HEK293T (cell line): ENCODE results near the gene CRNN.

ENCODE experiments used
- BHLHE40 ChIP-seq: fragments of 450-650 bp; IDR thresholded peaks from 2 replicates; pipeline ENCODE4 v1.6.1; 2016; ENCODE audit warnings: mild to moderate bottlenecking, moderate library complexity, borderline replicate concordance
- ELF4 ChIP-seq: fragments of 450-650 bp; IDR thresholded peaks from 2 replicates; pipeline ENCODE4 v1.6.1; 2017; ENCODE audit warnings: antibody characterized with exemption
- SUZ12 ChIP-seq: fragments of 450-650 bp; IDR thresholded peaks from 2 replicates; pipeline ENCODE4 v1.6.1; 2016; ENCODE audit warnings: mild to moderate bottlenecking
- TARDBP ChIP-seq: fragments of 450-650 bp; IDR thresholded peaks from 2 replicates; pipeline ENCODE4 v1.6.1; 2016

DNA sequence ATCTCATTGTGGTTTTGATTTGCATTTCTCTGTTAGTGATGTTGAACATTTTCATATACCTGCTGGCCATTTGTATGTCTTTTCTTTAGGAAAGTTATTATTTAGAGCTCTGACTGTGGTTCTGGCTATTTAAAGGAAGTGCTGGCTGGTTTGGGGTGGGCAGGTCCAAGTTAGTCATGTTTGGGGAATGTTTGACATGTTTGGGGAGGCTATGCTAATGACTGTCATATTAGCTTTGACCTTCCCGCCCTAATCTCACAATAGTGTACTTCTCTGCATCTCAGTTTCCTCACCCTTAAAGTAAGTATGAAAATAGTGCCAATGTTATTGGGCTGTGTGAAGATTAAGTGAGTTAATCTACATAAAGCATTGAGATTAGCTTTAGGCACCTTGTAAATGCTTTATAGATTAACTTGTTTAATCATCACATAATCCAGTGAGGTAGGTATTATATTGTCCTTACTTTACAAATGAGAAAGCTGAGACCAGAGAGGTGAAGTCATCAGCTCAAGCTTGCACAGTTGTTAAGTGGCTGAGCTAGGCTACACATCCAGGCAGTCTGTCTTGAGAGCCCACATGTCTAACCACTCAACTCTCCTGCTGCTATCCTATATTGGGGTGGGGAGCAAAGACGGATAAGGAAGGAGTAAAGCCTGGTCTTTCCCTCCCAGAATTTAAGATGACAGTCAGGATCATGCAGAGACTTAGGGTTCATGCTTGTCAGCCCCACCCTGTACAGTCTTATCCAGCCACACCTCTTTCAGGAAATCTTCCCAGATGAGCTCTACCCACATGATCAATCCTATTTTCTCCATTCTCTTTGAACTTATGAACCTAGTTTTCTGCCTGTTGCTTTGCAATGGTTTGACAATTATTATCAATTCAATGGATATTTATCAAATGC lies 22.8 kb upstream of the CRNN start:
- TF ChIP-seq SUZ12, result no peak
- no peak for TF ChIP-seq BHLHE40
- TF ChIP-seq TARDBP, result no peak
- no peak for TF ChIP-seq ELF4
